Measurements from ENCODE around the gene RNF225. TPM values are rescaled to one million over a fixed set of nuclear protein-coding genes. Genes with fewer than 3 reads are reported as not detected.
A peak's percentile ranks its signal among the peaks of the same experiment; 100 is the strongest.
"Not testable (repeated sequence)": the region's sequence is repeated elsewhere in the genome, so short reads cannot be mapped to it uniquely, and the experiment has no call there.

Gene RNF225
- total RNA-seq, 1 experiment from 2014 or later, result 0.20 TPM

DNA sequence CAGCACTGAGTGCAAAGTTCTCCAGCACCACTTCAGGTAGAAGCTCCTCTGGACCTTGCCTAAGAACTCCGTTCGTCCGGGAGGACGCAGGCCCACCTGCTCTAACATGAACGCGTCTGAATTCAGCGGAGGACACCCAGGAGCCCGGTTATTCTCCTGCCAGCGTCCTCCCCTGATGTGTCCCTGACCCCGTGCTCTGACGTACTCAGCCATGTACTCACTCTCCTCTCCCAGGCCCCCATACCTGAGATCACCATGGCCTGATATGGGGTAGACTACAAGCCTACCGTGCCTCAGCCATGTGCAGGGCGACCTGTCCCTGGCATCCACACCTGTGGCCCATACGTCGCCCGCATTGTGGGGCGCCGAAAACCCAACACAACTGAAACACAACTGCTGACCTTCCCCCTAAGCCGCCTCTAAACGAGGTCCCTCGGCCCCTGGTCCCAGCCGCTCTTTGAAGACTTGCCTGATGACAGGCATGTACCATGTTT, 12.2 kb downstream of the RNF225 start:
- DNase-seq, result no peak
- no peaks in the 10 kb centered on the region for H3K9me3 ChIP-seq (replicated peaks)
- peak overlapping the region; percentile 32 for H3K27ac ChIP-seq
- peak overlapping the region; percentile 75 for H3K4me3 ChIP-seq
- no peaks in the 10 kb centered on the region; the same call in 1 of the 2 replicates for H3K36me3 ChIP-seq
- H3K4me1 ChIP-seq, result no peaks in the 10 kb centered on the region
- H3K27me3 ChIP-seq, result no peaks in the 10 kb centered on the region

DNA sequence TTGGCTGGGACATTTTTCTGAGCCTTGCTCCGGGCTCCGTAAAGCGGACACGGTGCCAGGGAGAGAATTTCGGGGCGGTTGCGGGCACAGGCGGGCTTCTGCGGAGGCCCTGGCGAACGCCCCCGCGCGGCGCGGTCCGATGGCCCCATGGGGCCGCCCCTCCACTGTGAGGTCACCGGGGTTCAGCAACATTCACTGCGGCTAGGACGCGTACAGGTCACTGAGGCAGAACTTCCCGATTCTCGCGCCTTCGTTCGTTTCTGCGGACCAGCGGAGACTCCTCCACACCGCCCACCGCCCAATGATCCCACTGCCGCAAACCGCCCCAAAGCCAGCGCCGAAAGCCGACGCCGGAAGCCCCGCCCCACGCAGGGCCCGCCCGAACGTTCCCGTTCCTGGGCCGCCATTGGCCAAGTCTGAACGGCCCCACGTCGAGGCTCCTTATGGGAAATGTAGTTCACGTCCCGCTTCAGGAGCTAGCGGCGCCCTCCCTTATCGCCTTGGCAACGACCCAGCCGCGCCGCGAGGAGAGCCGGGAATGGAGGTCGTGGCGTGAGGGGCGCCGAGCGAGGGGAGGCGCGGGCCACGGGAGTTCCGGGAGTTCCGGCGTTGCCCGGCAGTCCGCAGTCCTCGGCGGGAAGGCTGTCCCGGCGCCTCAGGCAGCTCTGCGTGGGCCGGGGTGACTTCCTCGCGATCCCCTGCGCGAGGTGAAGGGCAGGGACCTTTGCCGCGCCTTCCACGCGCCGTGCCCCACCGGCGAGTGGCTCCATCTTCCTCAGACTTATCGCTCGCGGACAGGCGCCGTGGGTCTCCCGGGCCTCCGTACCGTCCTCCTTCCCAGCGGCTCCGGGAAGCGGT, 12.9 kb downstream of the RNF225 start, which contains the start of gene ZNF584:
Gene ZNF584 (plus strand): TSS at position 498 of the 858 bp plus-strand sequence. CDS start 499 bp downstream, outside the sequence.
- no peaks in the 10 kb centered on the region; the same call in 1 of the 2 replicates for H3K36me3 ChIP-seq
- no peaks in the 10 kb centered on the region for H3K4me1 ChIP-seq

DNA sequence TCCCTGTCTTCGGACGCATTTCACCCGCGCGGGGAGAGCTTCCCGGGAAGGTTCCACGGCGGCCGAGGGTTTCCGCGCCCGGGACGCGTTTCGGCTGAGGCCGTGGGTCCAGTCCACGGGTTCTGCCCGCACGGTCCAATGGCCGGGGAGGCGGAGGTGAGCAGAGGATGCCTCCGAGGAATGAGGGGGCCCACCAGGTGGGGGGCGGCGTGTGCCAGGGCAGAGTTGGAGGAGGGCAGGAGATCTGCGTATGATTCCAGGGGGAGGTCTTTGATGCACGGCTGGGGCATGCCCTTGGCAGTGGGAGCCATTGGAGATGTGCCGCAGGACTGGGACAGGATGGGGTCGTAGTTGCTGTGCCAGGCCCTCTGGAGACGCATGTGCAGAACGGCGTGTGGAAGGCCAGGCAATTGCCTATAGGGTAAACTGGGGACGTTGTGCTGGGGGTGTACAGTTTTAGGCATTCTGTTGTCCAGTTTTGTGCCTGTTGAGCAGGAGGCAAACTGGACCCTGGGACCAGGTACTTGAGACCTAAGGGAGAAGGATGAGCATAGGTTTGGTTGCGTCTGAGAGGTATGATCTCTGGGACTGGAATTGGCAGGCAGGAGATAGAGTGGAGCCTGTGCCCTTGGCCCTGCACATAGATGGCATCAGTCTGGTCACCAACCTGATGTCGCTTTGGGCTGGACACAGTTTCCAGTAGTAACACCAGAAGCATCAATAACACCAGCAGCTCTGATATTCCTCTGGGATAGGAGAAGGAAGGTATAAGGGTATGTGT, 13.7 kb downstream of the RNF225 start:
- no peaks in the 10 kb centered on the region for H3K4me1 ChIP-seq
- DNase-seq, result peak; percentile 58 to 60
- peak overlapping the region; percentile 75 for H3K4me3 ChIP-seq
- no peaks in the 10 kb centered on the region for H3K9me3 ChIP-seq (replicated peaks)
- no peaks in the 10 kb centered on the region for H3K27me3 ChIP-seq
- H3K36me3 ChIP-seq, result no peaks in the 10 kb centered on the region; the same call in 1 of the 2 replicates
- H3K27ac ChIP-seq, result peak overlapping the region; percentile 32

More for the DNA sequence above, 12.9 kb downstream of the RNF225 start, which contains the start of gene ZNF584:
- Histone ChIP-seq H3K27ac (peak within 1 kb of the TSS; percentile 32), H3K27me3 (no peaks in the 10 kb centered on the region), H3K4me3 (peak within 1 kb of the TSS; percentile 75), H3K9me3 (replicated peaks) (no peaks in the 10 kb centered on the region)
- DNase-seq, result peak; percentile 96 to 97

DNA sequence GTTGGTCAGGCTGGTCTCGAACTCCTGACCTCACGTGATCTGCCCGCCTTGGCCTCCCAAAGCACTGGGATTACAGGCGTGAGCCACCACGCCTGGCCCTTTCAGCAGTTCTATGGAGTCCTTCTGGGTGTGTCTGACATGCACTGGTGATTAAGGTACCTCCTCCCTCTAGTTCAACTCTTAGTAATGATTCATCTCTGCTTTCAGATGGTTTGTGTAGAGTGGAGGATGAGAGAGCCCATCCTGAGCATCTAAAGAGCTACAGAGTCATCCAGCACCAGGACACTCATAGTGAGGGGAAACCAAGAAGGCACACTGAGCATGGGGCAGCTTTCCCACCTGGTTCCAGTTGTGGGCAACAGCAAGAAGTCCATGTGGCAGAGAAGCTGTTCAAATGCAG, 21.1 kb downstream of the RNF225 start:
- no peak overlapping the region for H3K4me3 ChIP-seq
- H3K9me3 ChIP-seq (replicated peaks), result no peaks in the 10 kb centered on the region
- no peaks in the 10 kb centered on the region for H3K4me1 ChIP-seq
- no peak for DNase-seq
- H3K27me3 ChIP-seq, result no peaks in the 10 kb centered on the region
- peaks cover 45% of the 10 kb centered on the region for H3K36me3 ChIP-seq
- H3K27ac ChIP-seq, result no peak overlapping the region

DNA sequence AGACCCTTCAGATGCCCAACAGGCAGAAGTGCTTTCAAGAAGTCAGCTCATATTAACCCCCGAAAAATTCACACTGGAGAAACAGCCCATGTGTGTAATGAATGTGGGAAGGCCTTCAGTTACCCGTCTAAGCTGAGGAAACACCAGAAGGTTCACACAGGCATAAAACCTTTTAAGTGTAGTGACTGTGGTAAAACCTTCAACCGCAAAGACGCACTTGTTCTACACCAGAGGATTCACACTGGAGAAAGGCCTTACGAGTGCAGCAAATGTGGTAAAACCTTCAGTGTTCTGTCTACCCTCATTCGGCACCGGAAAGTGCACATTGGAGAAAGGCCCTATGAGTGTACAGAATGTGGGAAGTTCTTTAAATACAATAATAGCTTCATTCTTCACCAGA, 21.6 kb downstream of the RNF225 start:
- DNase-seq, result no peak
- Histone ChIP-seq H3K9me3 (replicated peaks) (no peaks in the 10 kb centered on the region), H3K27ac (no peak overlapping the region), H3K36me3 (peaks cover 47% of the 10 kb centered on the region), H3K27me3 (no peaks in the 10 kb centered on the region), H3K4me1 (no peaks in the 10 kb centered on the region), H3K4me3 (no peak overlapping the region)

DNA sequence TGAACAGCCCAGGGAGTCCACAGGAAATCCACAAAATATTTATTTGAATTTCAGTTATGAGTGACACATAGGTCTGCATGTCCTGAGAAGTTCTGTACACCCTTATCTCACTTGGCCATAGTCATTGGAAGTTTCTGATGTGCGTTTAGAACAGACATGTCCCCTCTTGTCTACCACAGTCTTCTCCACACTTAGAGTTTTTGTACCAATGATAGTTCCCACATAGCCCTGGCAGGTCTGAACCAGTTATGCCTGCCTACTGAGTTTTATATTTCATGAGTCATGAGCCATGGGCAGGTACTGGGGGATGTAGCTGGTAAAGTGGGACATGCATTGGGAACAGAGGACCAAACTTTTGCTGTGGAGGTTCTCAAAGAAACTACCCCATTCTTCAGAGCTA, 33.2 kb downstream of the RNF225 start:
- Histone ChIP-seq H3K27me3 (no peaks in the 10 kb centered on the region), H3K27ac (no peak overlapping the region), H3K4me3 (no peak overlapping the region), H3K36me3 (no peaks in the 10 kb centered on the region; the same call in 1 of the 2 replicates), H3K4me1 (no peaks in the 10 kb centered on the region), H3K9me3 (replicated peaks) (0 out of 2 replicates have a peak, but pooled peaks cover 4% of the 10 kb centered on the region)
- no peak for DNase-seq

DNA sequence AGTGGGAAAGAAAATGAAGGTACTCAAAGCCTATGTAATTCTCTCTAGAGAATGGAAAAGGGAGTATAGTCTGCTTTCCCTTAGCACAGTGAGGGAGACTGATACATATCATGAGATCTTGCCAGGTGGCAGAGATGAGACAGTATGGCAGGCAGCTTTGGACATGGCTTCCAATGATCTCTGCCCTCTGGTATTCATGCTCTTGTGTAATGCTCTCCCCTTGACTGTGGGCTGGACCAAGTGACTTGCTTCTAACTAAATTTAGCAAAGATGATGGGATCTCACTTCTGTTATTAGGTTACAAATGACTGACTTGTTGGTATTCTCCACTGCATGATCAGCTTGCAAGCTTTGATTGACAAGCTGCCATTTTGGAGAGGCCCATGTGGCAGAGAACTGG, 34.3 kb downstream of the RNF225 start:
- 0 out of 2 replicates have a peak, but pooled peaks cover 9% of the 10 kb centered on the region for H3K9me3 ChIP-seq (replicated peaks)

DNA sequence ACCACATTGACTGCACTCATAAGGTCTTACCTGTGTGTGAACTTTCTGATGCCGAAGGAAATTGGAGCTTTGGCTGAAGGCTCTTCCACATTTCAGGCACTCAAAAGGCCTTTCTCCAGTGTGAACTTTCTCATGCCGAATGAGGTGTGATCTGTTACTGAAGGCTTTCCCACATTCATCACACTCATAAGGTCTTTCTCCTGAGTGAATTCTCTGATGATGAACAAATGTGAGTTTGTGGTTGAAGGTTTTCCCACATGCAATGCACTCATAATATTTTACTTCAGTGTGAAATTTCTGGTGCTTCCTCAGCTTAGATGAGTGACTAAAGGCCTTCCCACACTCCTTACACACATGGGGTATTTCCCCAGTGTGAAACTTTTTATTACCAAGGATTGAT, 38.8 kb downstream of the RNF225 start:
- no peak for DNase-seq
- Histone ChIP-seq H3K27ac (no peak overlapping the region), H3K4me1 (no peaks in the 10 kb centered on the region), H3K4me3 (no peak overlapping the region), H3K36me3 (no peaks in the 10 kb centered on the region), H3K9me3 (replicated peaks) (0 out of 2 replicates have a peak, but pooled peaks cover 9% of the 10 kb centered on the region), H3K27me3 (no peaks in the 10 kb centered on the region)

More for the DNA sequence above, 34.3 kb downstream of the RNF225 start:
- H3K4me1 ChIP-seq, result no peaks in the 10 kb centered on the region
- H3K36me3 ChIP-seq, result no peaks in the 10 kb centered on the region
- H3K27ac ChIP-seq, result no peak overlapping the region
- no peak overlapping the region for H3K4me3 ChIP-seq
- DNase-seq, result no peak
- H3K27me3 ChIP-seq, result no peaks in the 10 kb centered on the region

DNA sequence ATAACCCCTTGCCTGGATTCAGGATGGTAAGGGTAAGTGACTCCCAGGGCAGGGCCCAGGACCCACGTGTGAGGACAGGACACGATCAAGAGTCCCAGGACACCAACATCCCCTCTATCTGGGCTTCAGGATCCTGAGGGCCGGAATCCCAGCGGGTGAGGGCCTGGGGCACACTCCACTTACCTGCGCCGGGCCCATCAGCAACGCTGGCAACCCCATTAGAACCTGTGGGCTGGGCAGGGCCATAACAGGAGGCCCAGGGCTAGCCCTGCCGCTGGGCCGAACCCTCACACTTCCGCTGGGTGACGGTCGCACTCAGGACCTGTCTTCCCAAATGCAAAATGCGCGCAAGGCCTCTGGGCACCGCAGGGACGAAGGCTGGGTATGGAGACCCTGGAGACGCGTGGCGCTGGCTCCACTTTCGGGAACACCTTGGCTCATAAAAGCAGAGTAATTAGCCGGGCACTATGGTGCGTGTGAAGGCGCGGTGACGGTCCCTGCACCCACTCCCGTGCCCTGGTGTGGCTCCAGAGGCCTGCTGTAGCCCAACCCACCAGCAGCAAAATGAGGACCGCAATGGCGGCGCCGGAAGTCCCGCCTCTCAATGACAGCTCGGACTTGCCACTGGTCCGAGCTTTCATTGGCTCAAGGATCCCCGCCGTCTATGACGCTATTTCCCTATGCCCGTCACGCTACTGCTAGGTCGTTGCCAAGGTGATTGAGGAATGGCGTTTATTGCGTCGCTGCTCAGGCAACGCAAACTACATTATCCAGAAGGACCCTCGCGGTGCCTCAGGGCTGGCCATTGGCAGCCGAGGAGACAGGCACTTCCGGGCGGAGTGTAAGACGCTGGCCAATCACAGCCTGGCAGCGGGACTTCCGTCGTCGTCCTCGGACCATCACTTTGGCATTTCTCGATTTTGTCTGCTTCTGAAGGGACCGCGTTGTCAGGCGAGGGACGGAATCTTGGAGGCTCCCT, 44.4 kb downstream of the RNF225 start, which contains the start of gene ZNF132:
Gene ZNF132 (minus strand): TSS at position 578 of the 979 bp plus-strand sequence. CDS start 332 bp downstream, at position 246.
- H3K27me3 ChIP-seq, result no peaks in the 10 kb centered on the region
- H3K27ac ChIP-seq, result no peak within 1 kb of the TSS
- H3K36me3 ChIP-seq, result no peaks in the 10 kb centered on the region
- no peak for DNase-seq
- H3K4me1 ChIP-seq, result no peaks in the 10 kb centered on the region
- no peaks in the 10 kb centered on the region for H3K9me3 ChIP-seq (replicated peaks)
- H3K4me3 ChIP-seq, result no peak within 1 kb of the TSS

DNA sequence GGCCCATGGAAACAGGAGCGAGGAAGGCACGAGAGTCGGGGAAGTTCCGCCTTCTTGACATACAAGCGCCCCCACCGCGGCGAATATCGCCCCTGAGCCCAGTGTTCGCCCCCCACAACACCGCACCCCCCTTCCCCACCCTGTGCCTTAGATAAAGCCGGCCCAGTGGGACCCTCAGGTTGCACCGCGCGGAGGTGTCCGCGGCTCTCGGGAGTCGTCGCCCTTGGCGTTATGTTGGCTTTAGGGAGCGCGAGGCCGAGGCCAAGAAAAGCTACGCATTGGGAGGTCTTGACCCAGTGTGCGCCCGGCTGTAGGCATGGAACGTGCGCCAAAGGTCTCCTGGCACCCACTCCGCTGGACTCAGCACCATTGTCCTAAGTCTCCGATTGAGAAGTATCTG, 45.1 kb downstream of the RNF225 start:
- Histone ChIP-seq H3K27ac (no peak overlapping the region), H3K4me1 (no peaks in the 10 kb centered on the region), H3K27me3 (no peaks in the 10 kb centered on the region), H3K9me3 (replicated peaks) (no peaks in the 10 kb centered on the region), H3K36me3 (no peaks in the 10 kb centered on the region), H3K4me3 (no peak overlapping the region)
- DNase-seq, result no peak

DNA sequence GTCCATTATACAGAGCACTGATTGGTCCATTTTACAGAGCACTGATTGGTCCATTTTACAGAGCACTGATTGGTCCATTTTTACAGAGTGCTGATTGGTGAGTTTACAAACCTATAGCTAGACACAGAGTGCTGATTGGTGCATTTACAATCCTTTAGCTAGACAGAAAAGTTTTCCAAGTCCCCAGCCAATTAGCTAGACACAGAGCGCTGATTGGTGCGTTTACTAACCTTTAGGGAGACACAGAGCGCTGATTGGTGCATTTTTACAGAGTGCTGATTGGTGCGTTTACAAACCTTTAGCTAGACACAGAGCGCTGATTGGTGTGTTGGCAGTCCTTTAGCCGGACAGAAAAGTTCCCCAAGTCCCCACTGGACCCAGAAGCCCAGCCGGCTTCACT, 47.5 kb downstream of the RNF225 start:
- H3K27ac ChIP-seq, H3K36me3 ChIP-seq: not testable (repeated sequence)

More for the DNA sequence above, 47.5 kb downstream of the RNF225 start:
- H3K4me1 ChIP-seq; H3K4me3 ChIP-seq; H3K27me3 ChIP-seq; DNase-seq; H3K9me3 ChIP-seq (replicated peaks): not testable (repeated sequence)

Data from SJCRH30 (cell line).